ENCODE results near the gene IDH1.

The IDH1 gene

GRCh38 chr2:208239770-208240493, 14.9 kb downstream of the IDH1 start:
- Histone ChIP-seq H3K36me3 (ENCODE audit: control insufficient read depth, insufficient read depth, low read length) (peaks cover 9% of the 10 kb centered on the region), H3K4me3 (replicated peaks; ENCODE audit: low read depth, low read length) (no peak overlapping the region), H3K27me3 (replicated peaks; ENCODE audit: control insufficient read depth, insufficient read depth, low read length) (no peaks in the 10 kb centered on the region)
- no peak for DNase-seq (ENCODE audit: extremely low read depth, insufficient read length)
- TF ChIP-seq CTCF (IDR thresholded peaks at IDR 0.05; ENCODE audit: insufficient read depth, low read length, poor library complexity, severe bottlenecking) = no peak

- no peak for DNase-seq (ENCODE audit: extremely low read depth, insufficient read length)
- Histone ChIP-seq H3K27me3 (replicated peaks; ENCODE audit: control insufficient read depth, insufficient read depth, low read length) (no peaks in the 10 kb centered on the region), H3K4me3 (replicated peaks; ENCODE audit: low read depth, low read length) (no peak overlapping the region), H3K36me3 (ENCODE audit: control insufficient read depth, insufficient read depth, low read length) (peaks cover 6% of the 10 kb centered on the region)
- no peak for TF ChIP-seq CTCF (IDR thresholded peaks at IDR 0.05; ENCODE audit: insufficient read depth, low read length, poor library complexity, severe bottlenecking)
These were observed 19.0 kb downstream of the IDH1 start for GRCh38 chr2:208235860-208236259.

- H3K4me3 ChIP-seq (replicated peaks; ENCODE audit: low read depth, low read length) = no peak overlapping the region
- H3K27me3 ChIP-seq (replicated peaks; ENCODE audit: control insufficient read depth, insufficient read depth, low read length) = no peaks in the 10 kb centered on the region
- peaks cover 6% of the 10 kb centered on the region for H3K36me3 ChIP-seq (ENCODE audit: control insufficient read depth, insufficient read depth, low read length)
- TF ChIP-seq CTCF (IDR thresholded peaks at IDR 0.05; ENCODE audit: insufficient read depth, low read length, poor library complexity, severe bottlenecking) = no peak
- no peak for DNase-seq (ENCODE audit: extremely low read depth, insufficient read length)
These were observed 20.1 kb downstream of the IDH1 start for GRCh38 chr2:208234786-208235185.

GRCh38 chr2:208228476-208228875, 26.4 kb downstream of the IDH1 start:
- TF ChIP-seq CTCF (IDR thresholded peaks at IDR 0.05; ENCODE audit: insufficient read depth, low read length, poor library complexity, severe bottlenecking) = no peak
- no peaks in the 10 kb centered on the region for H3K27me3 ChIP-seq (replicated peaks; ENCODE audit: control insufficient read depth, insufficient read depth, low read length)
- DNase-seq (ENCODE audit: extremely low read depth, insufficient read length) = no peak
- no peaks in the 10 kb centered on the region for H3K36me3 ChIP-seq (ENCODE audit: control insufficient read depth, insufficient read depth, low read length)
- no peak overlapping the region for H3K4me3 ChIP-seq (replicated peaks; ENCODE audit: low read depth, low read length)

GRCh38 chr2:208227581-208228232, 27.2 kb downstream of the IDH1 start:
- TF ChIP-seq CTCF (IDR thresholded peaks at IDR 0.05; ENCODE audit: insufficient read depth, low read length, poor library complexity, severe bottlenecking) = no peak
- Histone ChIP-seq H3K36me3 (ENCODE audit: control insufficient read depth, insufficient read depth, low read length) (no peaks in the 10 kb centered on the region), H3K4me3 (replicated peaks; ENCODE audit: low read depth, low read length) (no peak overlapping the region), H3K27me3 (replicated peaks; ENCODE audit: control insufficient read depth, insufficient read depth, low read length) (no peaks in the 10 kb centered on the region)
- no peak for DNase-seq (ENCODE audit: extremely low read depth, insufficient read length)
